ENCODE results near the gene ZNF416. TPM values are rescaled to one million over a fixed set of nuclear protein-coding genes. Genes with fewer than 3 reads are reported as not detected.
A peak's percentile ranks its signal among the peaks of the same experiment; 100 is the strongest.

ZNF416 gene
- total and polyA plus RNA-seq, 9 of the 15 experiments (the other 6 are each of a cell fraction or from before 2014, with no cell fraction given), result 0.20 to 2.0 (median 1.1) TPM

GRCh38 chr19:57613941-57614743 lies 35.4 kb upstream of the ZNF416 start, which contains the start of gene ZNF134 (continued):
- TF ChIP-seq KDM4B (IDR thresholded peaks at IDR 0.05; ENCODE audit: borderline replicate concordance in 2 of 2, low read depth in 1 of 2) (peak in 1 of 2 experiments; percentile 71; a peak in 1 of 4 replicates), RREB1 (CRISPR knock-in tag; IDR thresholded peaks at IDR 0.05) (no peak), SP2 (IDR thresholded peaks at IDR 0.05; ENCODE audit: extremely low read depth, low read depth, low read length, poor library complexity, severe bottlenecking) (peak; percentile 54), ZNF449 (CRISPR knock-in tag; IDR thresholded peaks at IDR 0.05) (no peak), ARHGAP35 (IDR thresholded peaks at IDR 0.05; ENCODE audit: partially characterized antibody) (no peak)
- TF ChIP-seq, protein P1, sequence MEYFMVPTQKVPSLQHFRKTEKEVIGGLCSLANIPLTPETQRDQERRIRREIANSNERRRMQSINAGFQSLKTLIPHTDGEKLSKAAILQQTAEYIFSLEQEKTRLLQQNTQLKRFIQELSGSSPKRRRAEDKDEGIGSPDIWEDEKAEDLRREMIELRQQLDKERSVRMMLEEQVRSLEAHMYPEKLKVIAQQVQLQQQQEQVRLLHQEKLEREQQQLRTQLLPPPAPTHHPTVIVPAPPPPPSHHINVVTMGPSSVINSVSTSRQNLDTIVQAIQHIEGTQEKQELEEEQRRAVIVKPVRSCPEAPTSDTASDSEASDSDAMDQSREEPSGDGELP (CRISPR knock-in tag; IDR thresholded peaks at IDR 0.05; ENCODE audit: borderline replicate concordance), result peak; percentile 51; the same call in 1 of the 2 replicates
- TF ChIP-seq, protein P2, sequence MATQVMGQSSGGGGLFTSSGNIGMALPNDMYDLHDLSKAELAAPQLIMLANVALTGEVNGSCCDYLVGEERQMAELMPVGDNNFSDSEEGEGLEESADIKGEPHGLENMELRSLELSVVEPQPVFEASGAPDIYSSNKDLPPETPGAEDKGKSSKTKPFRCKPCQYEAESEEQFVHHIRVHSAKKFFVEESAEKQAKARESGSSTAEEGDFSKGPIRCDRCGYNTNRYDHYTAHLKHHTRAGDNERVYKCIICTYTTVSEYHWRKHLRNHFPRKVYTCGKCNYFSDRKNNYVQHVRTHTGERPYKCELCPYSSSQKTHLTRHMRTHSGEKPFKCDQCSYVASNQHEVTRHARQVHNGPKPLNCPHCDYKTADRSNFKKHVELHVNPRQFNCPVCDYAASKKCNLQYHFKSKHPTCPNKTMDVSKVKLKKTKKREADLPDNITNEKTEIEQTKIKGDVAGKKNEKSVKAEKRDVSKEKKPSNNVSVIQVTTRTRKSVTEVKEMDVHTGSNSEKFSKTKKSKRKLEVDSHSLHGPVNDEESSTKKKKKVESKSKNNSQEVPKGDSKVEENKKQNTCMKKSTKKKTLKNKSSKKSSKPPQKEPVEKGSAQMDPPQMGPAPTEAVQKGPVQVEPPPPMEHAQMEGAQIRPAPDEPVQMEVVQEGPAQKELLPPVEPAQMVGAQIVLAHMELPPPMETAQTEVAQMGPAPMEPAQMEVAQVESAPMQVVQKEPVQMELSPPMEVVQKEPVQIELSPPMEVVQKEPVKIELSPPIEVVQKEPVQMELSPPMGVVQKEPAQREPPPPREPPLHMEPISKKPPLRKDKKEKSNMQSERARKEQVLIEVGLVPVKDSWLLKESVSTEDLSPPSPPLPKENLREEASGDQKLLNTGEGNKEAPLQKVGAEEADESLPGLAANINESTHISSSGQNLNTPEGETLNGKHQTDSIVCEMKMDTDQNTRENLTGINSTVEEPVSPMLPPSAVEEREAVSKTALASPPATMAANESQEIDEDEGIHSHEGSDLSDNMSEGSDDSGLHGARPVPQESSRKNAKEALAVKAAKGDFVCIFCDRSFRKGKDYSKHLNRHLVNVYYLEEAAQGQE (IDR thresholded peaks at IDR 0.05; ENCODE audit: borderline replicate concordance), result no peak
- TF ChIP-seq, protein P2 (CRISPR knock-in tag; IDR thresholded peaks at IDR 0.05; ENCODE audit: low read depth), result peak; percentile 50; the same call in 1 of the 2 replicates
